ENCODE results near the gene NCOA7.

DNA sequence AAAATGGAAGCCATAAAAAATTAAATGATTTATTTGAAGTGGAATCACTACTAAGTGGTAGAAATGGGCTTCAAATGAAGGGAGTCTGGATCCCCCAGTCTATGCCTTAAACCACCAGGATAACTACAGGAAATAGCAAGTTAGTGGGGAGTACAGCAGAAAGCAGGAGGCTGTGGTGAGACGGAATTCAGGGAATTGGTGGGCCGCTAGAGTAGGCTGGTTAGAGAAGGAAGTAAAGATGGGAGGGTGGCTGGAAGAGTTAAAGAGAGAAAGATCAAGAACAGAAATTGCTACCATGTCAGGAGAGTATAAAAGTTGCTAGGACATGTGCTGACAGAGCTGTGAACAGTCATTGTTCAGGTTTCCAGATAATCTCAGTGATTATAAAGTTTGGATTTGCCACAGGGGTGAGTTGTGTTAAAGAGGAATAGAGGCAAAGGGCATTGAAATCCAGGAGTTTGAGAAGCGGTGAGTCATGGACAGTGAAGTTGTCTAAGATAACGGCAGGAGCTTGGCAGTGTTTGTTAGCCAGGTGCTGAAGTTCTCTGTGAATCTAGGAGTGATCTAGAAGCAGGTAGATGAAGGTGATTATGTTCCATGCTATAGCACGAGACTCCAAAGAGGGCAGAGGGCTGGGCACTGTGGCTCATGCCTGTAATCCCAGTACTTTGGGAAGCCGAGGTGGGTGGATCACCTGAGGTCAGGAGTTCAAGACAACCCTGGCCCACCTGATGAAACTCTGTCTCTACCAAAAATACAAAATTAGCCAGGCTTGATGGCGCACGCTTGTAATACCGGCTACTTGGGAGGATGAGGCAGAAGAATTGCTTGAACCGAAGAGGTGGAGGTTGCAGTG, 152.1 kb downstream of the NCOA7 start:
- TF ChIP-seq, protein P1, sequence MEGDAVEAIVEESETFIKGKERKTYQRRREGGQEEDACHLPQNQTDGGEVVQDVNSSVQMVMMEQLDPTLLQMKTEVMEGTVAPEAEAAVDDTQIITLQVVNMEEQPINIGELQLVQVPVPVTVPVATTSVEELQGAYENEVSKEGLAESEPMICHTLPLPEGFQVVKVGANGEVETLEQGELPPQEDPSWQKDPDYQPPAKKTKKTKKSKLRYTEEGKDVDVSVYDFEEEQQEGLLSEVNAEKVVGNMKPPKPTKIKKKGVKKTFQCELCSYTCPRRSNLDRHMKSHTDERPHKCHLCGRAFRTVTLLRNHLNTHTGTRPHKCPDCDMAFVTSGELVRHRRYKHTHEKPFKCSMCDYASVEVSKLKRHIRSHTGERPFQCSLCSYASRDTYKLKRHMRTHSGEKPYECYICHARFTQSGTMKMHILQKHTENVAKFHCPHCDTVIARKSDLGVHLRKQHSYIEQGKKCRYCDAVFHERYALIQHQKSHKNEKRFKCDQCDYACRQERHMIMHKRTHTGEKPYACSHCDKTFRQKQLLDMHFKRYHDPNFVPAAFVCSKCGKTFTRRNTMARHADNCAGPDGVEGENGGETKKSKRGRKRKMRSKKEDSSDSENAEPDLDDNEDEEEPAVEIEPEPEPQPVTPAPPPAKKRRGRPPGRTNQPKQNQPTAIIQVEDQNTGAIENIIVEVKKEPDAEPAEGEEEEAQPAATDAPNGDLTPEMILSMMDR (IDR thresholded peaks at IDR 0.05): no peak
- TF ChIP-seq POLR2A (IDR thresholded peaks at IDR 0.05): no peak

All from testis (tissue), 2 donors.